NB4 (cell line): ENCODE results near the gene RNASEH2A.

Source experiments
- POLR2A ChIP-seq: IDR thresholded peaks from 2 replicates; pipeline ENCODE4 v1.6.1; 2011; ENCODE audit warnings: mild to moderate bottlenecking; ENCODE audit not compliant: insufficient read length; ENCODE audit errors: extremely low read depth
- TF ChIP-seq, protein P1 (sequence below): IDR thresholded peaks from one replicate; pipeline ENCODE4 v1.5.1; 2012; ENCODE audit warnings: low read depth, low read length

DNA sequence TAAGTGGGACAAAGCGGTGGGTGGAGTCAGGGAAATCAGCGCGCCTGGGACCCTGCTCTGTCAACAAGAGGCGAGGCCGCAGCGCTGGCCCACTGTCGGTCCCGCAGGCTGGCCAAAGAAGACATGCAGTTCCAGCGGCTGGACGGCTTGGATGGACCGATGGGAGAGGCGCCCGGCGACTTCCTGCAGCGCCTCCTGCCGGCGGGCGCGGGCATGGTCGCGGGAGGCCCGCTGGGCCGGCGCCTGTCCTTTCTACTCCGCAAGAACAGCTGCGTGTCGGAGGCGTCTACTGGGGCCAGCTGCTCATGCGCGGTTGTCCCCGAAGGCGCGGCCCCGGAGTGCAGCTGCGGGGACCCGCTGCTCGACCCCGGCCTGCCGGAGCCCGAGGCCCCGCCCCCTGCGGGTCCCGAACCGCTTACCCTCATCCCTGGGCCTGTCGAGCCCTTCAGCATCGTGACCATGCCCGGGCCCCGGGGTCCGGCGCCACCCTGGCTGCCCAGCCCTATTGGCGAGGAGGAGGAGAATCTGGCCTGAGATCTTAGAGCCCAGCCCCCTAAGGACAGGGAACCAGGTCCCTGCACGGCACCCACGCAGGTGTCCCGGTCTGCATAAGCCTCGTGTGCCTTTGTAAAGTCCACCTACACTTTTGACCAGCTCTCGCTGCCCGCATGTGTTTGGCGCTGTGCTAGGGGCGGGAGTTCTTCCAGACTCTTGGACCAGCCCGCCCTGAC is 48.7 kb upstream of the RNASEH2A start:
- TF ChIP-seq, protein P1, sequence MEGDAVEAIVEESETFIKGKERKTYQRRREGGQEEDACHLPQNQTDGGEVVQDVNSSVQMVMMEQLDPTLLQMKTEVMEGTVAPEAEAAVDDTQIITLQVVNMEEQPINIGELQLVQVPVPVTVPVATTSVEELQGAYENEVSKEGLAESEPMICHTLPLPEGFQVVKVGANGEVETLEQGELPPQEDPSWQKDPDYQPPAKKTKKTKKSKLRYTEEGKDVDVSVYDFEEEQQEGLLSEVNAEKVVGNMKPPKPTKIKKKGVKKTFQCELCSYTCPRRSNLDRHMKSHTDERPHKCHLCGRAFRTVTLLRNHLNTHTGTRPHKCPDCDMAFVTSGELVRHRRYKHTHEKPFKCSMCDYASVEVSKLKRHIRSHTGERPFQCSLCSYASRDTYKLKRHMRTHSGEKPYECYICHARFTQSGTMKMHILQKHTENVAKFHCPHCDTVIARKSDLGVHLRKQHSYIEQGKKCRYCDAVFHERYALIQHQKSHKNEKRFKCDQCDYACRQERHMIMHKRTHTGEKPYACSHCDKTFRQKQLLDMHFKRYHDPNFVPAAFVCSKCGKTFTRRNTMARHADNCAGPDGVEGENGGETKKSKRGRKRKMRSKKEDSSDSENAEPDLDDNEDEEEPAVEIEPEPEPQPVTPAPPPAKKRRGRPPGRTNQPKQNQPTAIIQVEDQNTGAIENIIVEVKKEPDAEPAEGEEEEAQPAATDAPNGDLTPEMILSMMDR: peak; percentile 89
- TF ChIP-seq POLR2A: no peak
